ENCODE results near the gene DLK2.
"Not testable (repeated sequence)": the region's sequence is repeated elsewhere in the genome, so short reads cannot be mapped to it uniquely, and the experiment has no call there.

The DLK2 gene, protein sequence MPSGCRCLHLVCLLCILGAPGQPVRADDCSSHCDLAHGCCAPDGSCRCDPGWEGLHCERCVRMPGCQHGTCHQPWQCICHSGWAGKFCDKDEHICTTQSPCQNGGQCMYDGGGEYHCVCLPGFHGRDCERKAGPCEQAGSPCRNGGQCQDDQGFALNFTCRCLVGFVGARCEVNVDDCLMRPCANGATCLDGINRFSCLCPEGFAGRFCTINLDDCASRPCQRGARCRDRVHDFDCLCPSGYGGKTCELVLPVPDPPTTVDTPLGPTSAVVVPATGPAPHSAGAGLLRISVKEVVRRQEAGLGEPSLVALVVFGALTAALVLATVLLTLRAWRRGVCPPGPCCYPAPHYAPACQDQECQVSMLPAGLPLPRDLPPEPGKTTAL

DNA sequence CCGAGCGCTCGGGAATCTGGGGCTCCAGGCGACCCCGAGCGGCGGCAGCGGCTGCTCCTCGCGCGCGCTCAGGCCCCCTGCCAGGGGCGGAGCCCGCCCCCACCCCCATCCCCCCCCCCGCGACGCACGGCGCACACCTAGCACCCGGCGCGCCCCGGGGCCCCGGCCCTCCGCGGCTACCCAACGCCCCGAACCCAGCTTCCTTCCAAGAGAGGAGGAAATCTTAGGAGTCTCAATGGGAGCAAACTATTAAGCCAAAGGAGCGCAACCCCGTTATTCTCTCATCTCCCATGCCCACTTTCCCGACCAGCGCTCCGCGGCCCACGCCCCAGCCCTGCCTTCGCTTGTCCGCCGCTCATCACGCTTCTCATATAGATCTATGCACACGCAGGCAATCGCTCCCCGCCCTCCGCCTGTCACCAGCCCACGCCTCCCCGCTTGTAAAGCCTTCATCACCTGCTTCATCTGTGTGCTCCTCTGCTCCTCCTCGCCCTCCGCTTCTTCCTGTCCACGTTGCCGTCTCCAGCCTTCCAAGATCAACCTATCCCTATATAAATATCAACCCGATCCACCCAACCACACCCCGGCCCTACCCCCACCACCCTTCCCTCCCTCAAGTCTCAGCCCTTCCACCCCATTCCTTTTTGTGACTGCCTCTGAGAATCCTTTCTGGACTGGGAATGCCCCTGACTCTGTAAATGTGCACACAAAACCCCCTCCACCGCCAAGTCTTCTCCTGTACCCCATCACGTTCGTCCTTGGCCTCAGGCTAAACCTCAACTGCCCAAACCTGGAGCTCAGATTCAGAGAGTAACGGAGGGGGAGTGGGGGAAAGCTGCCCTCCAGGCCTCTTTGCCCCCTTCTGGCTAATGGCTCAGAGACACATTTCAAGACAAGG, at the start of gene DLK2:
Gene DLK2 (minus strand): TSS at position 18 of the 898 bp plus-strand sequence. CDS start 723 bp downstream, outside the sequence.
- peak; percentile 65 for DNase-seq

DNA sequence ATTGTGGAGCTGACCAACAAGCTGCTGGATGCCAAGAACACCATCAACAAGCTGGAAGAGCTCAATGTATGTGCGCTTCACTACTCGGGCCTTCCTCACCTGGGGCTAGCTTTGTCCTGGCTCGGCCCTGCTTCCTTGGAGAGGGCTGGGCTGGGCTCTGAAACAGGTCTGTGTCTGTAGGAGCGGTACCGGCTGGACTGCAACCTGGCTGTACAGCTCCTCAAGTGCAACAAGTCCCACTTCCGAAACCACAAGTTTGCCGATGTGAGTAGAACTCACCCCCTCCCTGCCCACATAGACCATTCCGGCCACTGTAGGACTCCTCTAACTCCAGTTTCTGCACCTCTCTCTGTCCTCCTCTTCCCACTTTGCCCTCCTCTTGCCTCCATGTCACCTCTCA, 48.1 kb upstream of the DLK2 start:
- DNase-seq, result no peak

DNA sequence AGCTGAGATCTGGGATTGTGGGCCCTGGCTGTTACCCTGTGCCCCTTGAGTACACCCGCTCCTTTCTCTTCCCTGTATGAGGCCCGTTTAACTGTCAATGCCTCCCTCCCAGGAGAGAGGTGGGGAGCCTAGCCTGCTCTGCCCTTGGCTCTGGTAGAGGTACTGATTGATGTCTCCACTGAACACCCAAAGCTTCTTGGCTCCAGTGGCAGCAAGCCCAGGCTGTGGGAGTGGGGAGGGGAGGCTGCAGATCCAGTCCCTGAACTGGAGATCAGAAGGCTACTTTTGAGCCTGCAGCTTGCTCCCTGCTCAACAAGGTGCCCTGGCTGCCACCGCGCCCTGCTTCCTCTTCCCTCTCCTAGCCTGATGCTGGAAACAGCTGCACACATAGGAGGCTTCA, 47.3 kb upstream of the DLK2 start:
- DNase-seq, result no peak

DNA sequence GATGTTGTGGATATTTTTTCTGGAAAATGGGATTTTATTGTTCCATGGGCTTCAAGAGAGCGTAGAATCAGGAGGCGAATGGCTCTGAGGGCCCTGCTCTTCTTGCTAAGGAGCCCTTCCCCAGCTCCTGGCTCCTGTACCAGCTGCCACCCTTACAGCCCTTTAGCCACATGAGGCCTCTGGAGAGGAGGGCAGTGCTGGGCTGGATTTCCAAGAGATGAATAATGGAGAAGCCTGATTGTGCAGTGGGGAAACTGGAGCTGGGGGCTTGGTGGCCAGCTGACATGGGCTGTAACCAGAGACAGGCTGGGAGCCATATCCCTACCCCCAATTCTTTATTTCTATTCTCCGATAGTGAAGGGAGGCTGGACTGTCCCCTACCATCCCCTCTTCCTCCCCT, 45.6 kb upstream of the DLK2 start:
- DNase-seq, result no peak

DNA sequence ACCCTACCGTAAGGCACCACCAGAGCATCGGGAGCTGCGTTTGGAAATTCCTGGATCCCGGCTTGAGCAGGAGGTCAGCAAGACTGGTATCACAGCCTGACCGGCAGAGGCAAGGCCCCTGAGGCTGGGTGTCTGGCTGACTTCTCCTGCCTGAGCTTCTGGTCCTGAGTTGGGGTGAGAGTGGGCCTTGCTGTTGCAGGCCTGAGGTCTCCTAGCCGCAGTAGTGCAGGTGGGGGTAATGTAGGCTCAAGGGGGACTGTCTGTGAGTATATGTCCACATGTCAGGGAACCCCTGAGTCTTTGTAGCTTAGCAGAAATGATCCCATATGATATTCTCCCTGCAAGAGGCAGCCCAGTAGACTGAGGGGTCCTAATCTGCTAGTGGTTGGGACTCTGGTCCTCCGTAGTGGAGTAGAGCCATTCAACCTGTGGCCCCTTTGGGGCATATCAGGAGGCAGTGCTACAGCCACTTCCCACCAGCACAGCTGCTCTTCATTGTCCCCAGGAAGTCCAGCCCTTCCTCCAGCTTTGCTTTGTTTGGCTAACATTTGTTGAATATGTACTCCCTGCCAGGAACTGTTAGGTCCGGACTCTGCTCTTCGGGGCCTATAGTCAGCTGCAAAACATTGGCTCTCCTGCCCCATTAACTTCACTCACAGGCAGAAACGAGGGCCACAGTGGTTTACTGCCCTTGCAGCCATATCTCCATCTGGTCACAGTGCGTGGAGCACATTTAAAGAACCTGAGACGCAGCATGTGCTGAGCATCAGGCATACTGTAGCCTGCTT, 43.9 kb upstream of the DLK2 start:
- no peak for DNase-seq

DNA sequence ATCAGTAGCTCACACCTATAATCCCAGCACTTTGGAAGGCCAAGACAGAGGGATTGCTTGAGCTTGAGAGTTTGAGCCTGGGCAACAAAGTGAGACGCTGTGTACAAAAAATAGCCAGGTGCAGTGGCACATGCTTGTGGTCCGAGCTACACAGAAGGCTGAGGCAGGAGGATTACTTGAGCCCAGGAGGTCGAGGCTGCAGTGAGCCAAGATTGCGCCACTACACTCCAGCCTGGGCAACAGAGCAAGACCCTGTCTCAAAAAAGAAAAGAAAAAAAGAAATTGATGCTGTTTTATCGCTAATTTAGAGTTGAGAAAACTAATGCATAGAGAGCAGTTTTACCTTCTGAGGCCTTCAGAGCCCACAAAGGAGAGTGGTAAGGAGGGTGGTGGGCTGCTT, 42.9 kb upstream of the DLK2 start:
- not testable (repeated sequence) for DNase-seq

DNA sequence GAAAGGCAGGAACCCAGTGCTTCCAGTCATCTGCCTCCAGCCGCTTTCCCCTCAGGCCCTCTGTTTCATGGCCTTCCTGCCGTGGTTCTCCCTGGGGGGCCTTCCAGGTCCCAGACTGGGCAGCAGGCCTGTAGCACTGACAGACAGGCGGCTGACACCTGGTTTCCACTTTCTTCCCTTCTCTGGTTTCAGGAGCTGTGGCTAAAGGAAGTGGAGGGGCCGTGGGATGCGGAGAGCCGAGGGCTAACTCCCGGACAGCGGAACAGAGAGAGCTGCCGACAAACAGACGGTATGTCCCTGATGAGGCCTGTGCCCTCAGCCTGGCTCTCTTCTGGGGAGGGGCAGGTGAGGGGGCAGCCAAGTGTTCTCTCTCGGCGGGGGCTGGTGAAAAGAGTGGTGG, 42.3 kb upstream of the DLK2 start:
- no peak for DNase-seq

DNA sequence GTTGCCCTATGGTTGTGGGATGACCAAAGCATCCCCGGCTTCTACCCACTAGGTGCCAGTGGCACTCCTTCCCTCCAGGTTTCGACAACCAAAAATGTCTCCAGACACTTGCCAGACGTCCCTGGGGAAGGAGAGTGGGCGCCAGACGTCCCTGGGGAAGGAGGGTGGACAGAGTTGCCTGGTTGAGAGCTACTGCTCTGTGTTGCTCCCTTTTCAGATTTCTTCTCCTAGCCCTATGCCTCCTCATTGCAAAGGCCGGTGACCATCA, 41.7 kb upstream of the DLK2 start:
- no peak for DNase-seq

DNA sequence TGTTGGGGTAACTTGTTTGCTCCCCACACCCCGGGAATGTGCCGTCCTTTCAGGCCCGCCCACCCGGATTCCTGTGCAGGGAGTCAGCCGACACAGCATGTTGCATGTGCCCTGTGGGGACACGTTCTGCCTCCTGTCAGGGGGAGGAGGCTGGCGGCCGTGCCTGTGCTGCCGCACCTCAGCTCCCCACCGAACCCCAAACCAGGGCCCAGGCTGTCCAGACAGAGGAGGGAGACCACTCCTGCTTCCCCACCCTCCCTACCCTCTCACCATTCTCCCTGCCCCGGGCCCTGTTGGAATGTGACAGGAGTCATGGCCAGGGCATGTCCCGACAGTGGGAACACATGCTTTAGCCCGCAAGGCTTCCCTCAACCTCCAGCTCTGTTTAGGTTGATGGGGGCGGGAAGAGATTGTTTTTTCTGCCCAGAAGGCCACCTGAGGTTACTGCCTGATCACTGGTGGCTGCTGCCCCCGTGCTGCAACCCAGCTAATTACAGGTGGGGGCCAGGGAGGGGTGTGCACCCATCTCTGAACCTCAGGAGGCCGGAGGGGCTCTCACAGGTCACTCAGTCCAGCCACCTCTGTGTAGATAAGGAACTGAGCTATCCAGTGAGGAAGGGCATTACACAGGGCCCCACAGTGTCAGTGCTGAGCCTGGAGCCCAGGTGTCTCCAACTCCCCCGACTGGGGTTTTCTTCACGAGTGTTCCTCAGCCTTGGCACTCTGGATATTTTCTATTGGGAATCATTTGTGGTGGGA, 41.2 kb upstream of the DLK2 start:
- DNase-seq, result no peak

DNA sequence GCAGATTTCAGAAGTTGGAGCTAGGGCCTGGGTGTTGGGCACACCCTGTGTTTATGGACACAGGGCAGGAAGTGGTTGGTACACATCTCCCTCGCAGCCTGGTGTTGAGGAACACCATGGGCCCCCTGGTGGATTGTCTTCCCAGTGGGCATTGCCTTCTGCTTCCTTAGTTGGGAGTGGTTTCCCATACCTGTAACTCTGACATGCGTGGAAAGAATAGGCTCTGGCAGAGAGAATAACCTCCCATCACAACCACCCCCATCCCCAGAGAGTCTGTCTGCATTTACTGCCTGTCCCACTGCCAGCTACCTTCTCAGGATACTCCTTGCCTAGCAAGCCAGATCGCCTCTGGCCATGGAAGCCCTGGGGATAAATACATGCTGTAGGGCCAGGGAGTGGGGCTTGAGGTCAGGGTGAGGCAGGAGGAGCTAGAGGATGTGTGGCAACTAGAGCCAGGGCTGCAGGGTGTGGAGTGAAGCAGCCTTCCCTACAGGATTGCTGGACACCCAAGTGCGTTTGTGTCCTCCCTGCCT, 40.1 kb upstream of the DLK2 start:
- DNase-seq, result no peak

DNA sequence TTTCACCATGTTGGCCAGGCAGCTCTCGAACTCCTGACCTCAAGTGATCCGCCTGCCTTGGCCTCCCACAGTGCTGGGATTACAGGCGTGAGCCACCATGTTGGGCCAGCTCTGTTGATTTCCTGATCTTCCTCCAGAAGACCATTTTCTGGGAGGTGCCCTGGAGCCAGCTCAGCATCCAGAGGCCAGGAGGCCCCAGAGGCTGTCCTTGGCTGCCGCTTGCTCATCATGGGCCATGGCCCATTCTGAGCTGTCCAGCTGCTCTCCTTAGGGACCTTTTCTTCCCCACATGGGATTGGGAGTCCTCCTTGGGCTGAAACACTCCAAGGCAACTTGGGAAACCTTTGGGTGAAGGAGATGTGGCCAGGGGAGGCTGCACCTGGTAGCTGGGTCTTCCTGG, 39.4 kb upstream of the DLK2 start:
- no peak for DNase-seq

DNA sequence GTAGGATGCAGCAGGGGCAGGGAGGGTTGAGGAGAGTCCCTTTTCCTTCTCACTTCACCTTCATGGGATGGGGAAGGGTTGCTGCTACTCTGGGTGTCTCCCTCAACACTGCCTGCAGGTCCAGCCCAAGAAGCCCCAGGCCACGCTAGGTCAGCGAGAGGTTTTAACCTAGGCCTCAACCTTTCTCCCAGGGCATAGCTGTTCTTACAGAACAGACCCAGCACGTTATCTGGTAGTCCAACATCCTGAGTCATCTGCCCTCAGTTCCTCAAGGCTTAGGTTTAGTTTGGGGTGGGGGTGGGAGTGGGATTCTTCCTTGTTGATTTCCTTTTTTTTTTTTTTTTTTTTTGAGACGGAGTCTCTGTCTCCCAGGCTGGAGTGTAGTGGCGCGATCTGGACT, 39.0 kb upstream of the DLK2 start:
- no peak for DNase-seq

DNA sequence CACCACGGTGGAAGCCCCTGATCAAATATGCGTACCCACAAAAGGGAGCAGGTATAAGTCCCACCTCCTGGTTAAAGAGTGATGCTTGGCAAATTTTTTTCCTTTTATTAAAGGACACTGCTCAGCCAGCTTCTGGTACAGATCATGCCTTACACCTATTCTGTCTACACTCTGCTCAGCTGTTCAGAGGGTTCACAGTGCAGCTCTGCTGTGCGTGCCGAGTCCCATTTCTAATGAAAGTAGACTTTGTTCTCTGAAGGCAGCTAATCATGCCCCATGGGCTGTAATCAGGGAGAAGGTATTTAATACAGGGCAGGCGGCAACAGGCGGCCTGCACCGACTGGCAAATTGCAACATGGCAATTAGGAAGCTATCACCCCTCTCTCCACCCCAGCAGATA, 38.5 kb upstream of the DLK2 start:
- no peak for DNase-seq

DNA sequence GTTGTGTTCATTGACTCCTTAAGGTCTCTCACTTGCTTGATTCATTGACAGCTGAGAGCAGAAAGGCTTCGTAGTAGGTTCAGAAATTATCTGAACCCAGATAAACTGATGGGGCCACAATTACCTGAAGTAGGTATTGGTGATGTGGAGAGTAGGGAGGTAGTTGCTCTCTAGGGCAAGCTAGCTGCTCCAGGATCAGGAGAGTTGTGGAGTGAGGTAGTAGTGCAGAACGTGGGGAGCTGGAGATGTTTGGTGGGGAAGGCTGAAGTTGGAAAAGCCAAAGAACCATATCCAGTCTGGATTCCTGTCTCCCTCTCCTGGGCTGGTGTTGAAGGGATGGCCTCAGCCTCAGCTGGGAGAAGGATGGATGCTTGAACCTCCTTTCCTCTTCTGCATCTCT, 37.9 kb upstream of the DLK2 start:
- no peak for DNase-seq

DNA sequence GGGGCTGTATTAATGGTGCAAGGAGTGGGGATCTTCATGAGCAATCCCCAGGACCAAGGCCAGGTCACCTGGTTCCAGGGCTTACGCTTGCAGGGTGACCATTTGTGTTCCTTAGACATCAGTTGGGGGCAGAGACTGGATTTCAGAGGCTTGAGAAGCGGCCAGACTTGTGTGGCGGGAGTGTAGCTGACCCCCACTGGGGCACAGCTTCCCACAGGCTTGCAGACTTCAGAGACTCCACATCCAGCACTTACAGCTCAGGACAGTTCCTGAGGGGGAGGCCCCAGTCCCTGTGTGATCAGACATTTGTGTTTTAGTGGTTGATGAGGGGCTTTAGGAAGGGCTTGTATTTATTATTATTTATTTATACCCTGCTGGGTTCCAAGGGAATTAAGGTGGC, 37.3 kb upstream of the DLK2 start:
- no peak for DNase-seq

DNA sequence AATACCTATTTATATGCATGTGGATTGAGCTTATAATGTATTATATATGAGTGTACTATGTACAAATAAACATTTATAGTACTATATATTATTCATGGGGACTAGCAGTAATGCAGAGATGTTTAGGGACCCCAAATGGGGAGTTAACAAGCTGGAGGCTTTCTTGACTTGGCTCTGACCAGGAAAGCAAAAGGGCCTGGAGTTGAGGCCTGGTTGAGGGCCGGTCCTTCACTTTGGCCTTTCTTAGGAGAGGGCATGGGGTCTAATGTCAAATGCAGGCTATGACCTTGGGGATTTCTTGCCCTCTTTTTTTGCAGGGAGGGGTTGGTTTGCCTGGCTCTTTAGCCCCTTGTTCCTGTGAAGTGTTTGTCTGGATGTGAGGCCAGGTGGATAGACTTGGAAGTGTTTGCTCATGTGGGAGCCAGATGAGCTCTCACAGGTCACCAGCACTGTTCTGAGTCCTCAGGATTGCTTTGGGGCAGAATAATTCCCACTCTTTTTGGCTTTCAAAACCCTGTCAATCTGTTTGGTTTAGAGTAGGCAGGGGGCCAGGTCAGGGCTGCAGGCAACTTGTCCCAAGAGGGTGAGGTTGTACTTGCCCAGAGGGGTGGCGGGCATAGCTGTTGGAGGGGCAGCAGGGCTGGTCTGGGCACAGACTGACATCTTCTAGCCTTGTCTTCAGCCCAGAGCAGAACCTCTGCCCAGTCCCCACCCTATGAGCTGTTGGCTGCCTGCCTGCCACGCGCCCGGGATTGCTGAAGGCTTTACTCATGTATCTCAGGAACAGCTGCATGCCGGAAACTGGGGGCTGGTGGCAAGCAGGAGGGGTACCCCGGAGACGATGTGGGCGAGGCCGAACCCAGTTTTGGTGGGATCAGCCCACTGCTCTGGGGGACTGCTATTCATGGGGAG, 36.7 kb upstream of the DLK2 start:
- no peak for DNase-seq

DNA sequence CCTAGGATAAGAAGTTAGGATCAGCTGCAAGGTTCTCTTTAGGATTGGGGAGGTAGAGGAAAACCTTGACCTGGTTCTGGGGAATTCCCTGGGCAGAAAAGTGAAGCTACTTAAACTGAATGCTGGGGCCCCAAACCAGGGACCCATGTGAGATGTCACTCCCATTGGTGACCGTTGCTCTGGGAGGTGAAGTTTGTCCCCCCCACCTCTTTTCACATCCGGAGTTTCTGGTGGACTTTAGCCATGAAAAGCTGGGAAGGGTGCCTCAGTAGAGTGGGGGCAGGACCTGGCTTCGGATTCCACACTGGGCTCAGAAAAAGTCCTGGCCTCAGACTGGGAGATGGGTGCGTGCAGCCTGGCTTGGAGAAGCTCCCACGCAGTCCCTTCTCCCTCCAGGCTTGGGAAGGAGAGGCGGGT, 35.2 kb upstream of the DLK2 start:
- no peak for DNase-seq

DNA sequence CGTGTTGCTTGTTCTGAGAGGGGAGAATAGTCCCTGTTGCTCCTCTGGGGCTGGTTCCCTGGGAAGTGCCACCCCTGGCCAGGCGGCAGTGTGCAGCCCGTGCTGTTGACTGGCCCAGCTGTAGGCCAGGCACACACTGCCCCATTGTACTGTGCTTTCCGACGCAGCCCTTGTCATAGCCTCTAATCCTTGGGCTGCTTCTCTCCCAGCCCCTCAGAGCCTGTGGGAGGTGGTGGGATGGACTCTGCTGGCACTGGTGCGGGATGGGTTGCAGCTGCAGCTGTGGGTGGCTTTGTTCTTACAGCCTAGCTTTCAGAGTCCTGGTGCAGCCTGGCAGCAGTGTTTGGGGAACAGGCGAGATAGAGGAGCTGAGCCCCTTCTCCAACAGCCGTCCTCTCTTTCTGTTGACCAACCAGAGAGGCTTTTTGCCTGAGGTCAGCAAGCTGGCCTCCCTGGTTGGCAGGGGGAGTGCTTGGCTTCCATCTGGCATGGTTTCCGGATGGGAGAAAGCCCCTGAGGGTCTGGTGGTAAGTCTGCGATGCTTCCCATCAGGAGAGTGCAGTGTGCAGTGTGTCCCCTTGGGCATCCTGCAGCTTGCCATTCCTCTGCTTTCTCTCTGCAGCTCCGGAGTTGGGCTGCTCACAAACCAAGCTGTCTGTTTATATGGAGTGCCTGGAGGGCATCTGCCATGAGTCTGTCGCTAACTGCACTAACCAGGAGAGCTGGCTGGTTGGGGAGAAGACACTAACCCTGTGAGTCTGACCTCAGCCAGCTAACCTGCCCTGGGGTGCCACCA, 34.1 kb upstream of the DLK2 start:
- no peak for DNase-seq

DNA sequence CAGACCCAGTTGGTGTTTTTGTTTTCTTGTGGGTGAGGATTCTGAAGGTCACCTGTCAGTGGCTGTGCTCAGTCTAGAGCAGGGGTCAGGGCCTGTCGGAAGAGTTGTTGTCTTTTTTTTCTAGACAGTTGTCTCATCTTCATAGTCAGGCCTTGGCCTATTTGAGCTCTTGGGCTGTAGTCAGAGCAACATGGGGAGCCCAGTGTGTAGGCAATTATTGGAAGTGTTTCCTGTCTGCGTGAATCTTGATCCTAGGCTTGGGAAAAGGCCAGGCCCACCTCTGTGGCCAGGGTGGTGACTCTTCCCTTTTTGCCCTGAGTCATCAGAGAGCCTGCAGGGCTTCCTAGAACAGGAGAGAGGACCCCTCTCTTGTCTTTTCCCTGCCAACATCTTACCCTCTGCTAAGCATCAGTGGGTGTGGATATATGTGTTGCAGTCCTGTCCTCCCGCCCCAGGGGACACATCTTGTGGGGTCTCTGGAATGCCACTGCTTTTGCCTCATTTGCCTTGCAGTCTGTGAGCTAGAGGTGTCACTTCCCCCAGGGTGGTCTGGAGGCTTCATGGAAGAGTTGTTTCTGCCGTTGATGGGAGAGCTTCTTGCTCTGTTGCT, 33.4 kb upstream of the DLK2 start:
- no peak for DNase-seq

DNA sequence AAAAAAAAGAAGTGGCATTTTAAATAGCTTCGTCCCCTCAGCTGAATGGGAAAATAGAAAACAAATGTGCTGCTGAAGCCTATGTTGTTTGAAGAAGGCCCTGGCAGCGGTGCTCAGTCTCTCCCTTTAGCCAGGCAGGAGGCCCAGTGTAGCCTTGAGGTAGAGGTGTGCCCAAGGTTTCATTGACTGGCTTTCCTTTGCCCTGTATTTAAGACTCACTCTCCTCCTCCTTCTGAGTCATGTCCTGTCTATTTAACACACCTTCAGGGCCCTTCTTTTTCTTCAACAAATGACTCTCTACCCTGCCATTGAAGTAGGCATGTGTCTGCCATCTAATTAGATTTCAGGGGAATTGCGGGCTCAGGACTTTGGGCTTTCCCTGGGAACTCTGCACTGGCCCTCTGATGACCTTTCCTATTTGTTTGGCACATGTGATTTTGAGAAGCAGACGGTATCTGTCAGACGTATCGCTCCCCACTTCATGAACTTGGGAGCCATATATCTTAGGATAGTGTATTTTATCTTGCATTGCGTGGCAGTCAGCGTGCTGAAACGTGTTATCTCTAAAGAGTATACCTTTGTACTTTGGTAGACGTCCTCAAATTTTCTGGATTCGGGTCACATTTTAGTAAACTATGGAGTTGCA, 26.4 kb upstream of the DLK2 start:
- no peak for DNase-seq
